ENCODE results near the gene DDC.

Gene DDC

GRCh38 chr7:50513166-50513871, 51.9 kb downstream of the DDC start:
- no peak for DNase-seq (ENCODE audit: low read depth)

GRCh38 chr7:50512384-50512783, 52.8 kb downstream of the DDC start:
- no peak for DNase-seq (ENCODE audit: low read depth)

- no peak for DNase-seq (ENCODE audit: low read depth)
These were observed 55.7 kb downstream of the DDC start for GRCh38 chr7:50509459-50509858.

GRCh38 chr7:50508471-50508943, 56.7 kb downstream of the DDC start:
- no peak for DNase-seq (ENCODE audit: low read depth)

- DNase-seq (ENCODE audit: low read depth) = no peak
These were observed 57.2 kb downstream of the DDC start for GRCh38 chr7:50507898-50508470.

- no peak for DNase-seq (ENCODE audit: low read depth)
These were observed 59.5 kb downstream of the DDC start for GRCh38 chr7:50505553-50506210.

- DNase-seq (ENCODE audit: low read depth) = no peak
These were observed 60.3 kb downstream of the DDC start for GRCh38 chr7:50504646-50505546.

GRCh38 chr7:50502947-50503346, 62.3 kb downstream of the DDC start:
- DNase-seq (ENCODE audit: low read depth) = no peak

GRCh38 chr7:50502001-50502684, 63.1 kb downstream of the DDC start:
- DNase-seq (ENCODE audit: low read depth) = peak; percentile 35

- DNase-seq (ENCODE audit: low read depth) = no peak
These were observed 66.1 kb downstream of the DDC start for GRCh38 chr7:50499092-50499491.

- DNase-seq (ENCODE audit: low read depth) = peak; percentile 11
These were observed 67.2 kb downstream of the DDC start for GRCh38 chr7:50497968-50498367.

- DNase-seq (ENCODE audit: low read depth) = peak; percentile 8
These were observed 68.0 kb downstream of the DDC start for GRCh38 chr7:50497068-50497642.

GRCh38 chr7:50496569-50496968, 68.6 kb downstream of the DDC start:
- no peak for DNase-seq (ENCODE audit: low read depth)

GRCh38 chr7:50495746-50496145, 69.5 kb downstream of the DDC start:
- no peak for DNase-seq (ENCODE audit: low read depth)

- DNase-seq (ENCODE audit: low read depth) = no peak
These were observed 72.3 kb downstream of the DDC start for GRCh38 chr7:50492770-50493519.

GRCh38 chr7:50491943-50492342, 73.3 kb downstream of the DDC start:
- DNase-seq (ENCODE audit: low read depth) = no peak

- no peak for DNase-seq (ENCODE audit: low read depth)
These were observed 74.0 kb downstream of the DDC start for GRCh38 chr7:50491209-50491608.

GRCh38 chr7:50488379-50488778, 76.8 kb downstream of the DDC start:
- no peak for DNase-seq (ENCODE audit: low read depth)

GRCh38 chr7:50486512-50486911, 78.7 kb downstream of the DDC start:
- DNase-seq (ENCODE audit: low read depth) = no peak

- DNase-seq (ENCODE audit: low read depth) = no peak
These were observed 83.3 kb downstream of the DDC start for GRCh38 chr7:50481867-50482266.

GRCh38 chr7:50480797-50481196, 84.4 kb downstream of the DDC start:
- DNase-seq (ENCODE audit: low read depth) = no peak

All from HS-5 (cell line).